ENCODE measurements around the gene SLC9A3.

The SLC9A3 gene

GRCh38 chr5:434443-435146, 89.7 kb downstream of the SLC9A3 start:
- no peak for DNase-seq
- H3K36me3 ChIP-seq (ENCODE audit: control insufficient read depth in 4 of 4, insufficient read depth in 4 of 4, low read length in 3 of 4), result peaks cover 0 to 67% (median 0%) of the 10 kb centered on the region in 4 experiments
- WGBS (ENCODE audit: insufficient coverage), result 89% methylated on average over 26 of the region's 26 CpGs
- H3K4me3 ChIP-seq (ENCODE audit: control insufficient read depth in 1 of 7, extremely low read depth in 1 of 7, insufficient read depth in 4 of 7, low read depth in 2 of 7, low read length in 6 of 7), result no peak overlapping the region
- CTCF ChIA-PET, result interaction anchor here (1.2 to 10.6 kb wide), 4 partner anchors 9 to 117 kb away, joined by 3 to 124 read pairs (median 9); partner anchors contain the start of gene AHRR
- no peaks in the 10 kb centered on the region for H3K27me3 ChIP-seq (replicated peaks in 2 of 5; ENCODE audit: control insufficient read depth in 4 of 5, insufficient read depth in 5 of 5, low read length in 4 of 5)
- POLR2A ChIA-PET, result interaction anchor here (0.5 kb wide), 1 partner anchor 342 kb away, joined by 3 read pairs; no protein-coding TSS in a partner anchor
- H3K4me1 ChIP-seq (ENCODE audit: control extremely low read depth in 1 of 4, control insufficient read depth in 4 of 4, insufficient read depth in 4 of 4, low read length in 3 of 4), result peaks cover 0 to 5% (median under 1%) of the 10 kb centered on the region in 4 experiments
- no peaks in the 10 kb centered on the region for H3K9me3 ChIP-seq (ENCODE audit: control extremely low read depth in 1 of 5, control insufficient read depth in 4 of 5, insufficient read depth in 2 of 5, low read depth in 1 of 5, low read length in 4 of 5)
- H3K27ac ChIP-seq (ENCODE audit: insufficient read depth in 1 of 2, low read depth in 1 of 2, low read length in 2 of 2, poor library complexity in 1 of 2, severe bottlenecking in 2 of 2), result no peak overlapping the region

GRCh38 chr5:433836-434235, 90.4 kb downstream of the SLC9A3 start:
- 95% methylated on average over 16 of the region's 16 CpGs for WGBS (ENCODE audit: insufficient coverage)
- Histone ChIP-seq H3K4me1 (ENCODE audit: control extremely low read depth in 1 of 4, control insufficient read depth in 4 of 4, insufficient read depth in 4 of 4, low read length in 3 of 4) (peaks cover 0 to 1% (median 0%) of the 10 kb centered on the region in 4 experiments), H3K4me3 (ENCODE audit: control insufficient read depth in 1 of 7, extremely low read depth in 1 of 7, insufficient read depth in 4 of 7, low read depth in 2 of 7, low read length in 6 of 7) (no peak overlapping the region), H3K36me3 (ENCODE audit: control insufficient read depth in 4 of 4, insufficient read depth in 4 of 4, low read length in 3 of 4) (peaks cover 0 to 74% (median 0%) of the 10 kb centered on the region in 4 experiments), H3K9me3 (ENCODE audit: control extremely low read depth in 1 of 5, control insufficient read depth in 4 of 5, insufficient read depth in 2 of 5, low read depth in 1 of 5, low read length in 4 of 5) (no peaks in the 10 kb centered on the region), H3K27ac (ENCODE audit: insufficient read depth in 1 of 2, low read depth in 1 of 2, low read length in 2 of 2, poor library complexity in 1 of 2, severe bottlenecking in 2 of 2) (no peak overlapping the region), H3K27me3 (replicated peaks in 2 of 5; ENCODE audit: control insufficient read depth in 4 of 5, insufficient read depth in 5 of 5, low read length in 4 of 5) (no peaks in the 10 kb centered on the region)
- ChIA-PET CTCF (interaction anchor here (1.2 to 10.6 kb wide), 4 partner anchors 8 to 116 kb away, joined by 3 to 124 read pairs (median 9); partner anchors contain the start of gene AHRR), POLR2A (no interaction called here)
- no peak for DNase-seq

- CTCF ChIA-PET, result interaction anchor here (0.6 to 10.6 kb wide), 7 partner anchors 10 to 246 kb away, joined by 3 to 124 read pairs (median 4); partner anchors contain the start of gene AHRR
- Histone ChIP-seq H3K4me3 (ENCODE audit: control insufficient read depth in 1 of 7, extremely low read depth in 1 of 7, insufficient read depth in 4 of 7, low read depth in 2 of 7, low read length in 6 of 7) (no peak overlapping the region), H3K36me3 (ENCODE audit: control insufficient read depth in 4 of 4, insufficient read depth in 4 of 4, low read length in 3 of 4) (peaks cover 0 to 80% (median 0%) of the 10 kb centered on the region in 4 experiments), H3K4me1 (ENCODE audit: control extremely low read depth in 1 of 4, control insufficient read depth in 4 of 4, insufficient read depth in 4 of 4, low read length in 3 of 4) (peaks cover 0 to 1% (median 0%) of the 10 kb centered on the region in 4 experiments), H3K9me3 (ENCODE audit: control extremely low read depth in 1 of 5, control insufficient read depth in 4 of 5, insufficient read depth in 2 of 5, low read depth in 1 of 5, low read length in 4 of 5) (no peaks in the 10 kb centered on the region), H3K27ac (ENCODE audit: insufficient read depth in 1 of 2, low read depth in 1 of 2, low read length in 2 of 2, poor library complexity in 1 of 2, severe bottlenecking in 2 of 2) (no peak overlapping the region), H3K27me3 (replicated peaks in 2 of 5; ENCODE audit: control insufficient read depth in 4 of 5, insufficient read depth in 5 of 5, low read length in 4 of 5) (no peaks in the 10 kb centered on the region)
- POLR2A ChIA-PET, result no interaction called here
- DNase-seq, result no peak
- 92% methylated on average over 23 of the region's 23 CpGs for WGBS (ENCODE audit: insufficient coverage)
These were observed 91.1 kb downstream of the SLC9A3 start for GRCh38 chr5:432928-433791.

- no peak for DNase-seq
- H3K36me3 ChIP-seq (ENCODE audit: control insufficient read depth in 4 of 4, insufficient read depth in 4 of 4, low read length in 3 of 4), result peaks cover 0 to 88% (median 0%) of the 10 kb centered on the region in 4 experiments
- no peaks in the 10 kb centered on the region for H3K9me3 ChIP-seq (ENCODE audit: control extremely low read depth in 1 of 5, control insufficient read depth in 4 of 5, insufficient read depth in 2 of 5, low read depth in 1 of 5, low read length in 4 of 5)
- H3K27ac ChIP-seq (ENCODE audit: insufficient read depth in 1 of 2, low read depth in 1 of 2, low read length in 2 of 2, poor library complexity in 1 of 2, severe bottlenecking in 2 of 2), result no peak overlapping the region
- 90% methylated on average over 15 of the region's 18 CpGs for WGBS (ENCODE audit: insufficient coverage)
- ChIA-PET CTCF (interaction anchor here (0.6 to 10.6 kb wide), 14 partner anchors 10 to 245 kb away, joined by 3 to 124 read pairs (median 4); partner anchors contain the start of gene AHRR), POLR2A (no interaction called here)
- H3K27me3 ChIP-seq (replicated peaks in 2 of 5; ENCODE audit: control insufficient read depth in 4 of 5, insufficient read depth in 5 of 5, low read length in 4 of 5), result no peaks in the 10 kb centered on the region
- no peak overlapping the region for H3K4me3 ChIP-seq (ENCODE audit: control insufficient read depth in 1 of 7, extremely low read depth in 1 of 7, insufficient read depth in 4 of 7, low read depth in 2 of 7, low read length in 6 of 7)
- H3K4me1 ChIP-seq (ENCODE audit: control extremely low read depth in 1 of 4, control insufficient read depth in 4 of 4, insufficient read depth in 4 of 4, low read length in 3 of 4), result peaks cover 0 to 1% (median 0%) of the 10 kb centered on the region in 4 experiments
These were observed 91.9 kb downstream of the SLC9A3 start for GRCh38 chr5:432201-432927.

GRCh38 chr5:431711-432050, 92.6 kb downstream of the SLC9A3 start:
- 70% methylated on average over 2 of the region's 4 CpGs for WGBS (ENCODE audit: insufficient coverage)
- Histone ChIP-seq H3K4me3 (ENCODE audit: control insufficient read depth in 1 of 7, extremely low read depth in 1 of 7, insufficient read depth in 4 of 7, low read depth in 2 of 7, low read length in 6 of 7) (no peak overlapping the region), H3K4me1 (ENCODE audit: control extremely low read depth in 1 of 4, control insufficient read depth in 4 of 4, insufficient read depth in 4 of 4, low read length in 3 of 4) (peaks cover 0 to 1% (median 0%) of the 10 kb centered on the region in 4 experiments), H3K36me3 (ENCODE audit: control insufficient read depth in 4 of 4, insufficient read depth in 4 of 4, low read length in 3 of 4) (peaks cover 0 to 84% (median 0%) of the 10 kb centered on the region in 4 experiments), H3K27ac (ENCODE audit: insufficient read depth in 1 of 2, low read depth in 1 of 2, low read length in 2 of 2, poor library complexity in 1 of 2, severe bottlenecking in 2 of 2) (no peak overlapping the region), H3K27me3 (replicated peaks in 2 of 5; ENCODE audit: control insufficient read depth in 4 of 5, insufficient read depth in 5 of 5, low read length in 4 of 5) (no peaks in the 10 kb centered on the region), H3K9me3 (ENCODE audit: control extremely low read depth in 1 of 5, control insufficient read depth in 4 of 5, insufficient read depth in 2 of 5, low read depth in 1 of 5, low read length in 4 of 5) (no peaks in the 10 kb centered on the region)
- no peak for DNase-seq
- ChIA-PET POLR2A (no interaction called here), CTCF (interaction anchor here (0.6 to 10.6 kb wide), 24 partner anchors 8 to 244 kb away, joined by 3 to 124 read pairs (median 4); partner anchors contain the start of gene AHRR)

GRCh38 chr5:431001-431710, 93.1 kb downstream of the SLC9A3 start:
- WGBS (ENCODE audit: insufficient coverage), result 56% methylated on average over 13 of the region's 18 CpGs
- Histone ChIP-seq H3K9me3 (ENCODE audit: control extremely low read depth in 1 of 5, control insufficient read depth in 4 of 5, insufficient read depth in 2 of 5, low read depth in 1 of 5, low read length in 4 of 5) (no peaks in the 10 kb centered on the region), H3K27me3 (replicated peaks in 2 of 5; ENCODE audit: control insufficient read depth in 4 of 5, insufficient read depth in 5 of 5, low read length in 4 of 5) (no peaks in the 10 kb centered on the region), H3K27ac (ENCODE audit: insufficient read depth in 1 of 2, low read depth in 1 of 2, low read length in 2 of 2, poor library complexity in 1 of 2, severe bottlenecking in 2 of 2) (no peak overlapping the region), H3K36me3 (ENCODE audit: control insufficient read depth in 4 of 4, insufficient read depth in 4 of 4, low read length in 3 of 4) (peaks cover 0 to 82% (median 0%) of the 10 kb centered on the region in 4 experiments), H3K4me3 (ENCODE audit: control insufficient read depth in 1 of 7, extremely low read depth in 1 of 7, insufficient read depth in 4 of 7, low read depth in 2 of 7, low read length in 6 of 7) (no peak overlapping the region), H3K4me1 (ENCODE audit: control extremely low read depth in 1 of 4, control insufficient read depth in 4 of 4, insufficient read depth in 4 of 4, low read length in 3 of 4) (peaks cover 0 to 1% (median 0%) of the 10 kb centered on the region in 4 experiments)
- DNase-seq, result peak; percentile 43 to 57 (median 43)
- ChIA-PET CTCF (interaction anchor here (0.6 to 10.6 kb wide), 21 partner anchors 8 to 244 kb away, joined by 3 to 124 read pairs (median 3); partner anchors contain the start of gene AHRR), POLR2A (no interaction called here)
